Measurements from ENCODE around the gene CACNA1E.

DNA sequence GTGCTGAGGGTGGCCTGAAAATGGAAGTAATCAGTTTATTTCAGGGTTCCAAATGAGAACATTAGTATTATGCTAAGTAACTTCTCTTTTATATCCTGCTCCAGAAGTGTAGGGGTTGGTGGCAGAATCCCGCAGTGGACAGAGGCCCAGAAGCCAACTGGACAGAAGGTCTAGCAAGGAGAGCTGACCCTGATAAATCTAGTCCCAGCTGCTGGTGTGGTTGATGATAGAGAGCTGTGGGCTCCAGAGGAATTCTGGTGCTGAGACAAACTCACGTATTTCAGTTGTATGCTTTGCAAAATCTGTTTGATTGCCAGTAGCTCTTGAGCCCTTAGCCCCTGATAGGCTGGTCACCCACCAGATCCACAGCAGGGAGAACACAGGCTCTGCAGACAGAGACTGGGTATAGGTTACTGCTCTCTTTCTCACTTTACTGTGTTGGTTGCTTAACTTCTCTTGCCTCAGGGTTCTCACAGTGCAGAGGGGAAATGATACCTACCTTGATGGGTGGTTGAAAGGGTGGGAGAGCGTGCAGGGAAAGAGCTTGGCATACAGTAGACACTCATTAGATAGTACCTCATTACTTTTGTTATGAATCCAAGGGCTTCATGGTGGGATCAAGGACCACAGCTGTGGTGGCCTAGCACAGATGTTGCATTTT lies 29.6 kb upstream of the CACNA1E start:
- TF ChIP-seq, protein P1, sequence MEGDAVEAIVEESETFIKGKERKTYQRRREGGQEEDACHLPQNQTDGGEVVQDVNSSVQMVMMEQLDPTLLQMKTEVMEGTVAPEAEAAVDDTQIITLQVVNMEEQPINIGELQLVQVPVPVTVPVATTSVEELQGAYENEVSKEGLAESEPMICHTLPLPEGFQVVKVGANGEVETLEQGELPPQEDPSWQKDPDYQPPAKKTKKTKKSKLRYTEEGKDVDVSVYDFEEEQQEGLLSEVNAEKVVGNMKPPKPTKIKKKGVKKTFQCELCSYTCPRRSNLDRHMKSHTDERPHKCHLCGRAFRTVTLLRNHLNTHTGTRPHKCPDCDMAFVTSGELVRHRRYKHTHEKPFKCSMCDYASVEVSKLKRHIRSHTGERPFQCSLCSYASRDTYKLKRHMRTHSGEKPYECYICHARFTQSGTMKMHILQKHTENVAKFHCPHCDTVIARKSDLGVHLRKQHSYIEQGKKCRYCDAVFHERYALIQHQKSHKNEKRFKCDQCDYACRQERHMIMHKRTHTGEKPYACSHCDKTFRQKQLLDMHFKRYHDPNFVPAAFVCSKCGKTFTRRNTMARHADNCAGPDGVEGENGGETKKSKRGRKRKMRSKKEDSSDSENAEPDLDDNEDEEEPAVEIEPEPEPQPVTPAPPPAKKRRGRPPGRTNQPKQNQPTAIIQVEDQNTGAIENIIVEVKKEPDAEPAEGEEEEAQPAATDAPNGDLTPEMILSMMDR (IDR thresholded peaks at IDR 0.05) = no peak
- TF ChIP-seq POLR2A (IDR thresholded peaks at IDR 0.05) = no peak

All from Peyer's patch (tissue), 4 donors.